BLaER1 treated with 17β-estradiol and CSF1 and Interleukin-3, amounts not matched to agents 10 nM and 100 nM (cell line): Measurements from ENCODE around the gene MYO18A.

Source experiments
- H3K27ac ChIP-seq, 11 experiments: shearing (Covaris generic); formaldehyde crosslinking; 2 replicates each; pipeline ENCODE4 v1.8.1; 2022
- H3K27me3 ChIP-seq, 11 experiments: shearing (Covaris generic); formaldehyde crosslinking; 2 replicates each; pipeline ENCODE4 v1.8.1; 2022
- H3K36me3 ChIP-seq, 11 experiments: shearing (Covaris generic); formaldehyde crosslinking; 2 replicates each; pipeline ENCODE4 v1.8.1; 2022
- H3K4me1 ChIP-seq, 10 experiments: shearing (Covaris generic); formaldehyde crosslinking; 2 replicates each; pipeline ENCODE4 v1.8.1; 2022
- H3K4me2 ChIP-seq, 11 experiments: shearing (Covaris generic); formaldehyde crosslinking; 2 replicates each; pipeline ENCODE4 v1.8.1; 2022
- H3K4me3 ChIP-seq, 10 experiments: shearing (Covaris generic); formaldehyde crosslinking; 2 replicates each; pipeline ENCODE4 v1.8.1; 2022
- H3K9ac ChIP-seq, 11 experiments: shearing (Covaris generic); formaldehyde crosslinking; 2 replicates each; pipeline ENCODE4 v1.8.1; 2022
- H3K9me3 ChIP-seq, 11 experiments: shearing (Covaris generic); formaldehyde crosslinking; replicated peaks in 1 of 11; 2 replicates each; pipeline ENCODE4 v1.8.1; 2022
- H4K20me1 ChIP-seq, 11 experiments: shearing (Covaris generic); formaldehyde crosslinking; 2 replicates each; pipeline ENCODE4 v1.8.1; 2022
- Cebpa-rat ChIP-seq, 11 experiments: shearing (Covaris generic); IDR thresholded peaks; 2 replicates each; pipeline ENCODE4 v1.8.1; 2022

The MYO18A gene

DNA sequence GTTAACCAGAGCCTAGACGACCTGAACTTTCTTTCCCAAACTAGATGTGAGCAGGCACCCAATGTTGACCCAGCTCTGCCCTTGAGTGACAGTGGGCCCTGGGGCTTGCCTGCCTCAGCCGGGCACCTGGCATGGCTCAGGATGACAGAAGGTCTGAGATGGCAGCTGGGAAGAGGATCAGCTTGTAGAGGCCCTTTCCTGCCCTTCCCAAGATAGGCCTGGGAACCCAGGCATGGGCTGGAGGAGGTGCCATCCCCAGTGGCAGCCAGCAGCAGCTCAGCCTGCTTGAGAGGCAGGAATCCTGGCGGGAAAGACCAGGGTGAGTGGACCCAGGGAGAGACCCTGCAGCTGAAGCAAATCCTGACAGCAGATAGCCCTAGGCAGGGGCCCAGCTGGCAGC, 78.2 kb downstream of the MYO18A start:
- H3K36me3 ChIP-seq = peaks cover 98 to 100% (median 100%) of the 10 kb centered on the region in 11 experiments
- H3K27me3 ChIP-seq = no peaks in the 10 kb centered on the region

DNA sequence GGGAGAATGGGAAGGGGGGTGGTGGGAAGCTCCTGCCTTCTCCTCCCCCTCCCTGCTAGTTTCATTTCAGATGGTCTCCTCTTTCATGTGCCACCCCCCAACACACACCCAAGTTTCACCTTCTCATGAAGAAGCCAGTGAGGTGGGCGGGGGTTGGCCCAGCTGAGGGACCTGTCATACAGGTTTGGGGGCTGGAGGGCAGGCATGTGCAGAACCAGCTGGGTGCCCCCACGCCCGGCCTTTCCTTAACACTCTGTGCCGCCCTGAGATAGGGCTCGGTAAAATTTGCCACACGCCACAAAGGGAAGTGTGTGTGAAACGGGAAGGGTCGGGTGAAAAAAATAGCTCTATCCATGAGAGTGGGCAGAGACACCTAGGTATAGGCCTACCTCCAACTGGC, 79.9 kb downstream of the MYO18A start:
- peaks cover 27 to 95% (median 52%) of the 10 kb centered on the region in 11 experiments; a peak in 19 of 22 replicates for H4K20me1 ChIP-seq
- H3K36me3 ChIP-seq = peaks cover 99 to 100% (median 100%) of the 10 kb centered on the region in 11 experiments
- peak overlapping the region in 1 of 11 experiments; percentile 5; a peak in 1 of 22 replicates for H3K27ac ChIP-seq
- no peak overlapping the region for H3K4me2 ChIP-seq
- H3K9ac ChIP-seq = peak overlapping the region in 4 of 11 experiments; percentile 14 to 35 (median 24); a peak in 2 of 22 replicates
- no peak overlapping the region for H3K4me3 ChIP-seq
- peaks cover 0 to 36% (median 11%) of the 10 kb centered on the region in 10 experiments; a peak in 10 of 20 replicates for H3K4me1 ChIP-seq
- no peaks in the 10 kb centered on the region for H3K9me3 ChIP-seq
- TF ChIP-seq Cebpa-rat (IDR thresholded peaks at IDR 0.05) = no peak
- H3K27me3 ChIP-seq = no peaks in the 10 kb centered on the region

More for the DNA sequence above, 78.2 kb downstream of the MYO18A start:
- H3K9ac ChIP-seq = peak overlapping the region in 9 of 11 experiments; percentile 10 to 64 (median 40); a peak in 12 of 22 replicates
- peaks cover 22 to 94% (median 54%) of the 10 kb centered on the region in 11 experiments; a peak in 18 of 22 replicates for H4K20me1 ChIP-seq
- peak overlapping the region in 6 of 11 experiments; percentile 10 to 50 (median 22); a peak in 5 of 22 replicates for H3K27ac ChIP-seq
- peaks cover 0 to 51% (median 24%) of the 10 kb centered on the region in 10 experiments; a peak in 17 of 20 replicates for H3K4me1 ChIP-seq
- peak overlapping the region in 1 of 11 experiments; percentile 17; a peak in 2 of 22 replicates for H3K4me2 ChIP-seq
- H3K9me3 ChIP-seq = no peaks in the 10 kb centered on the region
- H3K4me3 ChIP-seq = no peak overlapping the region
- no peak for TF ChIP-seq Cebpa-rat (IDR thresholded peaks at IDR 0.05)

DNA sequence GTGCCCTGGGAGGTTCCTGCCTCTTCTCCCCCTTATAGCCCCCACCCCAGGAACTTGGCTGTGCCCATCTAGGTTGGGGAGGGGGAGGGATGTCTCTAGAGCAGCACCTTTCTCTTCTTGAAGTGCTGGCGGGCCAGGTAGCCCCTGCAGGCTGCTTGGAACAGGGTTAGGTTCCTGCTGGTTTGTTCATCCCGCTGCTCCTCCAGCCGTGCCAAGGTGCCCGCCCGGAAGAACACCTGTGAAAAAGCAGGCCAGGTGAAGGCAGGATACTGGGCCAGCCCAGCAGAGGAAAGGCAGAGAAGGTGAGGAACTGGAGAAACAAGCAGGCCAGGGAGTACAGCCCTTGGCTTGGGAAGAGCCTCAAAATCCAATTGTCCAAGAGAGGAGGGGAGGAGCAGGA, 80.7 kb downstream of the MYO18A start:
- Histone ChIP-seq H3K27ac (peak overlapping the region in 2 of 11 experiments; percentile 6 to 28; a peak in 2 of 22 replicates), H3K27me3 (no peaks in the 10 kb centered on the region), H3K4me3 (no peak overlapping the region), H3K9me3 (no peaks in the 10 kb centered on the region), H4K20me1 (peaks cover 29 to 99% (median 59%) of the 10 kb centered on the region in 11 experiments; a peak in 19 of 22 replicates), H3K4me2 (no peak overlapping the region), H3K4me1 (peaks cover 0 to 36% (median 11%) of the 10 kb centered on the region in 10 experiments; a peak in 9 of 20 replicates), H3K9ac (peak overlapping the region in 4 of 11 experiments; percentile 2 to 24 (median 12); a peak in 2 of 22 replicates), H3K36me3 (peaks cover 99 to 100% (median 100%) of the 10 kb centered on the region in 11 experiments)
- no peak for TF ChIP-seq Cebpa-rat (IDR thresholded peaks at IDR 0.05)

- peaks cover 99 to 100% (median 100%) of the 10 kb centered on the region in 11 experiments for H3K36me3 ChIP-seq
- H3K4me1 ChIP-seq = peaks cover 0 to 27% (median 18%) of the 10 kb centered on the region in 10 experiments; a peak in 15 of 20 replicates
- TF ChIP-seq Cebpa-rat (IDR thresholded peaks at IDR 0.05) = no peak
- H3K27me3 ChIP-seq = no peaks in the 10 kb centered on the region
- H3K9ac ChIP-seq = peak overlapping the region in 2 of 11 experiments; percentile 8 to 50; a peak in 4 of 22 replicates
- H3K27ac ChIP-seq = peak overlapping the region in 1 of 11 experiments; percentile 25; a peak in 1 of 22 replicates
- no peak overlapping the region for H3K4me2 ChIP-seq
- H3K9me3 ChIP-seq = no peaks in the 10 kb centered on the region
- no peak overlapping the region for H3K4me3 ChIP-seq
- H4K20me1 ChIP-seq = peaks cover 17 to 99% (median 66%) of the 10 kb centered on the region in 11 experiments; a peak in 19 of 22 replicates
Observed at GRCh38 chr17:29096094-29096493, 84.1 kb downstream of the MYO18A start.

GRCh38 chr17:29095439-29095838, 84.8 kb downstream of the MYO18A start:
- H3K27ac ChIP-seq = no peak overlapping the region
- H4K20me1 ChIP-seq = peaks cover 14 to 99% (median 69%) of the 10 kb centered on the region in 11 experiments; a peak in 19 of 22 replicates
- no peak overlapping the region for H3K4me3 ChIP-seq
- no peaks in the 10 kb centered on the region for H3K9me3 ChIP-seq
- no peaks in the 10 kb centered on the region for H3K27me3 ChIP-seq
- no peak for TF ChIP-seq Cebpa-rat (IDR thresholded peaks at IDR 0.05)
- H3K9ac ChIP-seq = no peak overlapping the region; a peak in 1 of 22 replicates
- peaks cover 0 to 33% (median 25%) of the 10 kb centered on the region in 10 experiments; a peak in 15 of 20 replicates for H3K4me1 ChIP-seq
- H3K36me3 ChIP-seq = peaks cover 100% of the 10 kb centered on the region in 11 experiments
- H3K4me2 ChIP-seq = no peak overlapping the region

- Histone ChIP-seq H3K9me3 (no peaks in the 10 kb centered on the region), H3K9ac (peak overlapping the region in 1 of 11 experiments; percentile 9; a peak in 1 of 22 replicates)
Observed at GRCh38 chr17:29094101-29094708, 86.0 kb downstream of the MYO18A start.

DNA sequence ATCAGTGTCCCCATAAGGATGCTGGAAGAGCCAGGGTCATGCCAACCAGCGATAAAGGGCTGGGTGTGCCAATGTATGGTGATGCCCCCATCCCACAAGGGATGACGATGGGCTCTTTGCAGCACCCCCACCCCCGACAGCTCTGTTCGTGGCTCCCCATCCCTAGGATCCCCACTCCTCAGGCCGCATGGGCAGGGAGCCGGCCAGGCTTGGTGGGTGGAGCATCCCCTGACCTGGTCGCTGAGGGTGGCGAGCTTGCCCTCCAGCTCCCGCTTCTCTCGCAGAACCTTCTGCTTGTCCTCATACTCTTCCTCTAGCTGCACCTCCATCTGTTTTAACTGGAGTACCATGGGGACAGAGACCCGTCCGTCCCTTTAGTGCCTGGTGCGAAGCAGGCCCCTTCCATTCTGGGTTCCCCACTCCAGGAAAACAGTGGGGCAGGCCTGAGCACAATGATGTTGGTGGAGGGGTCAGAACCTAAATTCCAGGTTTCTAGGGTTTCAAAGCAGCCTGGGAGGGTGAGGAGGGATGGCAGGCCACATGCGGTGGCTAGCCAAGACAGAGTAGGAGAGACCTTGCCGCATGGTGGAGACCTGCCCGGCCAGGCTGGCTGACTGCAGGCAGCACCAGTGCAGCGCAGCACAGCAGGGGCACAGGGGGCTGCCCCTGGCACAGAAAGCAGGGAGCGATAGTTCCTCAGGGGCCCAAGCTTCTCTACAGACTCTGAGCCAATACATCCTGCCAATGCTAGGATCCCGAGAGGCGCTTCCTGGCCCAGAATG, 86.9 kb downstream of the MYO18A start:
- H3K27me3 ChIP-seq = no peaks in the 10 kb centered on the region
- no peak for TF ChIP-seq Cebpa-rat (IDR thresholded peaks at IDR 0.05)
- peaks cover 0 to 53% (median 45%) of the 10 kb centered on the region in 10 experiments; a peak in 16 of 20 replicates for H3K4me1 ChIP-seq
- H3K4me2 ChIP-seq = no peak overlapping the region; a peak in 1 of 22 replicates
- H3K4me3 ChIP-seq = no peak overlapping the region
- peak overlapping the region in 2 of 11 experiments; percentile 24 to 35; a peak in 3 of 22 replicates for H3K9ac ChIP-seq
- no peaks in the 10 kb centered on the region for H3K9me3 ChIP-seq
- peaks cover 8 to 96% (median 73%) of the 10 kb centered on the region in 11 experiments; a peak in 20 of 22 replicates for H4K20me1 ChIP-seq
- H3K36me3 ChIP-seq = peaks cover 100% of the 10 kb centered on the region in 11 experiments
- peak overlapping the region in 2 of 11 experiments; percentile 17 to 27; a peak in 1 of 22 replicates for H3K27ac ChIP-seq

More at GRCh38 chr17:29094101-29094708, 86.0 kb downstream of the MYO18A start:
- H3K27ac ChIP-seq = no peak overlapping the region; a peak in 2 of 22 replicates
- H3K36me3 ChIP-seq = peaks cover 100% of the 10 kb centered on the region in 11 experiments
- H3K27me3 ChIP-seq = no peaks in the 10 kb centered on the region
- H3K4me3 ChIP-seq = no peak overlapping the region
- no peak overlapping the region for H3K4me2 ChIP-seq
- peaks cover 0 to 44% (median 36%) of the 10 kb centered on the region in 10 experiments; a peak in 16 of 20 replicates for H3K4me1 ChIP-seq
- peaks cover 8 to 98% (median 77%) of the 10 kb centered on the region in 11 experiments; a peak in 19 of 22 replicates for H4K20me1 ChIP-seq
- no peak for TF ChIP-seq Cebpa-rat (IDR thresholded peaks at IDR 0.05)

GRCh38 chr17:29091606-29092289, 88.5 kb downstream of the MYO18A start:
- H3K27me3 ChIP-seq = no peaks in the 10 kb centered on the region
- H4K20me1 ChIP-seq = peaks cover 11 to 92% (median 66%) of the 10 kb centered on the region in 11 experiments; a peak in 20 of 22 replicates
- no peak for TF ChIP-seq Cebpa-rat (IDR thresholded peaks at IDR 0.05)
- no peak overlapping the region for H3K4me3 ChIP-seq
- H3K4me1 ChIP-seq = peaks cover 0 to 66% (median 58%) of the 10 kb centered on the region in 10 experiments; a peak in 17 of 20 replicates
- peaks cover 97 to 100% (median 99%) of the 10 kb centered on the region in 11 experiments for H3K36me3 ChIP-seq
- no peaks in the 10 kb centered on the region for H3K9me3 ChIP-seq
- peak overlapping the region in 7 of 11 experiments; percentile 1 to 29 (median 18); a peak in 6 of 22 replicates for H3K4me2 ChIP-seq
- peak overlapping the region in 9 of 11 experiments; percentile 15 to 54 (median 34); a peak in 14 of 22 replicates for H3K9ac ChIP-seq
- peak overlapping the region in 4 of 11 experiments; percentile 18 to 43 (median 20); a peak in 2 of 22 replicates for H3K27ac ChIP-seq
